Measurements from ENCODE around the gene FNDC3B.

The FNDC3B gene

DNA sequence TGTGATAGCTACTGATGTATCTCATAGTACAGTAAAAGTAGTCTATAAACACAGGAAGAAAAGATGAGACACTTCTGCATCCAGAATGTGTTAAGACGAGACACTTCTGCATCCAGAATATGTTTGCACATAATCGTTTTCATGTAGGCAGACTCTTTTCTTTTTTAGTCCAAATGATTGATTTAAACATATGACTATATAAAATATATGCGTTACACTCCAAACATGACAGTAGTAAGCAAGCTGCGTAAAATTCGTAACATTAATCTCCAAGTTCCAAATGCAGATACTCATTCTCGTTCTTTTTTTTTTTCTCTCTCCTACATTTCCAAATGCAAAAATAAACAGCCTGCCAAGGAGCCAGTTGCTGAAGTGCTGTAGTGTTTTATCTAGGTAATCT lies 82.6 kb downstream of the FNDC3B start:
- H3K4me1 ChIP-seq (ENCODE audit: control insufficient read depth in 2 of 2, insufficient read depth in 2 of 2, low read length in 2 of 2): peaks cover 11 to 18% of the 10 kb centered on the region in 2 donors
- no peak overlapping the region for H3K9ac ChIP-seq (ENCODE audit: low read depth in 1 of 2, low read length in 2 of 2)
- no peaks in the 10 kb centered on the region for H3K9me3 ChIP-seq (ENCODE audit: control insufficient read depth in 2 of 2, low read length in 2 of 2)
- no peak overlapping the region for H3K4me3 ChIP-seq (ENCODE audit: low read length in 2 of 2)
- no peak overlapping the region for H3K27ac ChIP-seq (ENCODE audit: low read depth in 2 of 2, low read length in 2 of 2)
- H3K27me3 ChIP-seq (ENCODE audit: control insufficient read depth in 2 of 2, insufficient read depth in 2 of 2, low read length in 2 of 2): no peaks in the 10 kb centered on the region
- H3K36me3 ChIP-seq (ENCODE audit: control insufficient read depth in 2 of 2, insufficient read depth in 2 of 2, low read length in 2 of 2): peaks cover 13 to 14% of the 10 kb centered on the region in 2 donors

GRCh38 chr3:172124271-172124670 lies 84.9 kb downstream of the FNDC3B start:
- Histone ChIP-seq H3K4me1 (ENCODE audit: control insufficient read depth in 2 of 2, insufficient read depth in 2 of 2, low read length in 2 of 2) (peaks cover 13 to 21% of the 10 kb centered on the region in 2 donors), H3K36me3 (ENCODE audit: control insufficient read depth in 2 of 2, insufficient read depth in 2 of 2, low read length in 2 of 2) (peaks cover 4 to 11% of the 10 kb centered on the region in 2 donors), H3K9me3 (ENCODE audit: control insufficient read depth in 2 of 2, low read length in 2 of 2) (no peaks in the 10 kb centered on the region), H3K9ac (ENCODE audit: low read depth in 1 of 2, low read length in 2 of 2) (no peak overlapping the region), H3K4me3 (ENCODE audit: low read length in 2 of 2) (no peak overlapping the region), H3K27me3 (ENCODE audit: control insufficient read depth in 2 of 2, insufficient read depth in 2 of 2, low read length in 2 of 2) (no peaks in the 10 kb centered on the region), H3K27ac (ENCODE audit: low read depth in 2 of 2, low read length in 2 of 2) (no peak overlapping the region)

DNA sequence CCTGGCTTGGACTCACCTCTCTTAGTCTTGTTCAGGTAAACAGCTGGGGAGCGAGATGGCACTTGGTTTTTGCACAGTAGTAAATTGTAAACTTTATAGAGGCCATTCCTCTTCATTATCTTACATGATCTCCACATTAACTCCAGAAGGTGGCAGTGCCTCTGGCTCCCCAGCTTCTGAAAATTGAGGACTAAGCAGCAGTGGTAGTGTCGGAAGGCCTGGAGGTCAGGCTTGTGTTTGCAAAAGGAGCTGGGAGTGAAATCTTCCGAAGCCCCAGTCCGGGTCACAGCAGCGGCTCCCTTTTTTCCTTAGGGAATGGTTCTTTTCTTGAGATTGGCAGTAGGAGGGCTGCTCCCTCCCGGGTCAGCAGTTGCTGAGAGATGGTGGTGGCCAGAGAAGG lies 85.7 kb downstream of the FNDC3B start:
- H3K27ac ChIP-seq (ENCODE audit: low read depth in 2 of 2, low read length in 2 of 2): peak overlapping the region; percentile 29 to 71

GRCh38 chr3:172125963-172126457 lies 86.6 kb downstream of the FNDC3B start:
- H3K4me3 ChIP-seq (ENCODE audit: low read length in 2 of 2): no peak overlapping the region
- H3K9ac ChIP-seq (ENCODE audit: low read depth in 1 of 2, low read length in 2 of 2): no peak overlapping the region
- H3K27ac ChIP-seq (ENCODE audit: low read depth in 2 of 2, low read length in 2 of 2): peak overlapping the region; percentile 43 to 71
- no peaks in the 10 kb centered on the region for H3K9me3 ChIP-seq (ENCODE audit: control insufficient read depth in 2 of 2, low read length in 2 of 2)
- peaks cover 0 to 6% of the 10 kb centered on the region in 2 donors for H3K36me3 ChIP-seq (ENCODE audit: control insufficient read depth in 2 of 2, insufficient read depth in 2 of 2, low read length in 2 of 2)
- peaks cover 20 to 26% of the 10 kb centered on the region in 2 donors for H3K4me1 ChIP-seq (ENCODE audit: control insufficient read depth in 2 of 2, insufficient read depth in 2 of 2, low read length in 2 of 2)
- no peaks in the 10 kb centered on the region for H3K27me3 ChIP-seq (ENCODE audit: control insufficient read depth in 2 of 2, insufficient read depth in 2 of 2, low read length in 2 of 2)

More for the DNA sequence above, 85.7 kb downstream of the FNDC3B start:
- Histone ChIP-seq H3K27me3 (ENCODE audit: control insufficient read depth in 2 of 2, insufficient read depth in 2 of 2, low read length in 2 of 2) (no peaks in the 10 kb centered on the region), H3K36me3 (ENCODE audit: control insufficient read depth in 2 of 2, insufficient read depth in 2 of 2, low read length in 2 of 2) (peaks cover 0 to 6% of the 10 kb centered on the region in 2 donors), H3K9me3 (ENCODE audit: control insufficient read depth in 2 of 2, low read length in 2 of 2) (no peaks in the 10 kb centered on the region), H3K9ac (ENCODE audit: low read depth in 1 of 2, low read length in 2 of 2) (no peak overlapping the region), H3K4me1 (ENCODE audit: control insufficient read depth in 2 of 2, insufficient read depth in 2 of 2, low read length in 2 of 2) (peaks cover 17 to 22% of the 10 kb centered on the region in 2 donors), H3K4me3 (ENCODE audit: low read length in 2 of 2) (no peak overlapping the region)

- Histone ChIP-seq H3K9ac (ENCODE audit: low read depth in 1 of 2, low read length in 2 of 2) (peak overlapping the region in 1 of 2 donors; percentile 42), H3K4me1 (ENCODE audit: control insufficient read depth in 2 of 2, insufficient read depth in 2 of 2, low read length in 2 of 2) (peaks cover 20 to 26% of the 10 kb centered on the region in 2 donors), H3K27ac (ENCODE audit: low read depth in 2 of 2, low read length in 2 of 2) (peak overlapping the region; percentile 43 to 71)
Measured at GRCh38 chr3:172126741-172127140, 87.4 kb downstream of the FNDC3B start.

DNA sequence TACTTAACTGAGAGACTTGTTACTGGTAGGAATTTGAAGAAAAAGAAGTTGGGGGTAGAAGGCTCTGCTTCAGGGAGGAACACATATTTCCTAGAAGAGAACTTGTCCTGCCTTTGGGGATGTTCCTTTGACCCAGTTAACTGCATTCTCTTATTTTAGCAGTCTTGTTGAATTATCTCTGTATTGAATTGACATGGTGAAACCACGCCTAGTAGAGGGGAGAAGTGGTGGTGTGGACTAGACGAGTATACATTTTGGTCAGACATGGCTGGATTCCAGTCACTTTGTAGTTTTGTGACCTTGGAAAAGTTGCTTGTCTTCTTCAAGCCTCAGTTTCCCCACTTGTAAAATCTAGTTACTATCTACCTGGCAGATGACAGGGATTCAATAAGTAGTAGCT lies 87.8 kb downstream of the FNDC3B start:
- peak overlapping the region; percentile 43 to 71 for H3K27ac ChIP-seq (ENCODE audit: low read depth in 2 of 2, low read length in 2 of 2)
- H3K27me3 ChIP-seq (ENCODE audit: control insufficient read depth in 2 of 2, insufficient read depth in 2 of 2, low read length in 2 of 2): no peaks in the 10 kb centered on the region
- H3K36me3 ChIP-seq (ENCODE audit: control insufficient read depth in 2 of 2, insufficient read depth in 2 of 2, low read length in 2 of 2): peaks cover 0 to 6% of the 10 kb centered on the region in 2 donors
- no peak overlapping the region for H3K9ac ChIP-seq (ENCODE audit: low read depth in 1 of 2, low read length in 2 of 2)
- H3K4me3 ChIP-seq (ENCODE audit: low read length in 2 of 2): no peak overlapping the region
- no peaks in the 10 kb centered on the region for H3K9me3 ChIP-seq (ENCODE audit: control insufficient read depth in 2 of 2, low read length in 2 of 2)
- peaks cover 20 to 30% of the 10 kb centered on the region in 2 donors for H3K4me1 ChIP-seq (ENCODE audit: control insufficient read depth in 2 of 2, insufficient read depth in 2 of 2, low read length in 2 of 2)

More at GRCh38 chr3:172126741-172127140, 87.4 kb downstream of the FNDC3B start:
- Histone ChIP-seq H3K9me3 (ENCODE audit: control insufficient read depth in 2 of 2, low read length in 2 of 2) (no peaks in the 10 kb centered on the region), H3K36me3 (ENCODE audit: control insufficient read depth in 2 of 2, insufficient read depth in 2 of 2, low read length in 2 of 2) (peaks cover 0 to 6% of the 10 kb centered on the region in 2 donors), H3K27me3 (ENCODE audit: control insufficient read depth in 2 of 2, insufficient read depth in 2 of 2, low read length in 2 of 2) (no peaks in the 10 kb centered on the region), H3K4me3 (ENCODE audit: low read length in 2 of 2) (peak overlapping the region in 1 of 2 donors; percentile 8)

GRCh38 chr3:172127929-172128580 lies 88.7 kb downstream of the FNDC3B start:
- no peak overlapping the region for H3K27ac ChIP-seq (ENCODE audit: low read depth in 2 of 2, low read length in 2 of 2)
- peaks cover 0 to 2% of the 10 kb centered on the region in 2 donors for H3K36me3 ChIP-seq (ENCODE audit: control insufficient read depth in 2 of 2, insufficient read depth in 2 of 2, low read length in 2 of 2)
- H3K9me3 ChIP-seq (ENCODE audit: control insufficient read depth in 2 of 2, low read length in 2 of 2): no peaks in the 10 kb centered on the region
- no peak overlapping the region for H3K4me3 ChIP-seq (ENCODE audit: low read length in 2 of 2)
- H3K27me3 ChIP-seq (ENCODE audit: control insufficient read depth in 2 of 2, insufficient read depth in 2 of 2, low read length in 2 of 2): no peaks in the 10 kb centered on the region
- no peak overlapping the region for H3K9ac ChIP-seq (ENCODE audit: low read depth in 1 of 2, low read length in 2 of 2)
- H3K4me1 ChIP-seq (ENCODE audit: control insufficient read depth in 2 of 2, insufficient read depth in 2 of 2, low read length in 2 of 2): peaks cover 20 to 30% of the 10 kb centered on the region in 2 donors

DNA sequence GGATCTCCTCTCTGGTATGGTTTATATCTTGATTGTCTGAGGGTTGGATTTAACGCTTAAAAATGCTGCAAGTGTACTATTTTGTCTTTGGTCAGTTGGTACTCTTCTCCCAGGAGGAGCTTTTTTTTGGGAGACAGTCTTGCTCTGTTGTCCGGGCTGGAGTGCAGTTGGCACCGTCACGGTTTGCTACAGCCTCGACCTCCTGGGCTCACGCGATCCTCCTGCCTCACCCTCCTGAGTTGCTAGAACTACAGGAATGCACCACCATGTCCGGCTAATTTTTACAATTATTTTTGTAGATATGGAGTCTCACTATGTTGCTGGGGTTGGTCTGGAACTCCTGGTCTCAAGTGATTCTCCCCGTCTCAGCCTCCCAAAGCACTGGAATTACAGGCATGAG lies 89.5 kb downstream of the FNDC3B start:
- Histone ChIP-seq H3K9me3 (ENCODE audit: control insufficient read depth in 2 of 2, low read length in 2 of 2) (no peaks in the 10 kb centered on the region), H3K27ac (ENCODE audit: low read depth in 2 of 2, low read length in 2 of 2) (peak overlapping the region; percentile 1 to 58), H3K4me3 (ENCODE audit: low read length in 2 of 2) (no peak overlapping the region), H3K36me3 (ENCODE audit: control insufficient read depth in 2 of 2, insufficient read depth in 2 of 2, low read length in 2 of 2) (peaks cover 0 to 2% of the 10 kb centered on the region in 2 donors), H3K4me1 (ENCODE audit: control insufficient read depth in 2 of 2, insufficient read depth in 2 of 2, low read length in 2 of 2) (peaks cover 20 to 30% of the 10 kb centered on the region in 2 donors), H3K27me3 (ENCODE audit: control insufficient read depth in 2 of 2, insufficient read depth in 2 of 2, low read length in 2 of 2) (no peaks in the 10 kb centered on the region), H3K9ac (ENCODE audit: low read depth in 1 of 2, low read length in 2 of 2) (no peak overlapping the region)

GRCh38 chr3:172129498-172129849 lies 90.1 kb downstream of the FNDC3B start:
- Histone ChIP-seq H3K36me3 (ENCODE audit: control insufficient read depth in 2 of 2, insufficient read depth in 2 of 2, low read length in 2 of 2) (peaks cover 0 to 2% of the 10 kb centered on the region in 2 donors), H3K9ac (ENCODE audit: low read depth in 1 of 2, low read length in 2 of 2) (no peak overlapping the region), H3K4me1 (ENCODE audit: control insufficient read depth in 2 of 2, insufficient read depth in 2 of 2, low read length in 2 of 2) (peaks cover 18 to 30% of the 10 kb centered on the region in 2 donors), H3K27ac (ENCODE audit: low read depth in 2 of 2, low read length in 2 of 2) (peak overlapping the region; percentile 1 to 58), H3K9me3 (ENCODE audit: control insufficient read depth in 2 of 2, low read length in 2 of 2) (no peaks in the 10 kb centered on the region), H3K27me3 (ENCODE audit: control insufficient read depth in 2 of 2, insufficient read depth in 2 of 2, low read length in 2 of 2) (no peaks in the 10 kb centered on the region), H3K4me3 (ENCODE audit: low read length in 2 of 2) (no peak overlapping the region)

GRCh38 chr3:172129850-172130716 lies 90.7 kb downstream of the FNDC3B start:
- H3K4me3 ChIP-seq (ENCODE audit: low read length in 2 of 2): peak overlapping the region in 1 of 2 donors; percentile 39
- no peaks in the 10 kb centered on the region for H3K9me3 ChIP-seq (ENCODE audit: control insufficient read depth in 2 of 2, low read length in 2 of 2)
- H3K27me3 ChIP-seq (ENCODE audit: control insufficient read depth in 2 of 2, insufficient read depth in 2 of 2, low read length in 2 of 2): no peaks in the 10 kb centered on the region
- peak overlapping the region; percentile 67 to 68 for H3K27ac ChIP-seq (ENCODE audit: low read depth in 2 of 2, low read length in 2 of 2)
- peaks cover 18 to 30% of the 10 kb centered on the region in 2 donors for H3K4me1 ChIP-seq (ENCODE audit: control insufficient read depth in 2 of 2, insufficient read depth in 2 of 2, low read length in 2 of 2)
- no peak overlapping the region for H3K9ac ChIP-seq (ENCODE audit: low read depth in 1 of 2, low read length in 2 of 2)
- peaks cover 0 to 2% of the 10 kb centered on the region in 2 donors for H3K36me3 ChIP-seq (ENCODE audit: control insufficient read depth in 2 of 2, insufficient read depth in 2 of 2, low read length in 2 of 2)
